Sigmoid colon (tissue), 7 donors: ENCODE data around the gene C1QTNF5. TPM values are rescaled to one million over a fixed set of nuclear protein-coding genes. Genes with fewer than 3 reads are reported as not detected.

Source experiments
- DNase-seq: peaks from one replicate; pipeline ENCODE4 v3.0.0-alpha.2; 2019
- H3K27ac ChIP-seq, 4 donors: fragments of 200-600 bp; sonication (generic); one replicate each; pipeline ENCODE4 v1.5.1; 2016 to 2019; ENCODE audit warnings: mild to moderate bottlenecking in 1 of 4
- H3K27me3 ChIP-seq, 3 donors: fragments of 200-600 bp; sonication (generic); one replicate each; pipeline ENCODE4 v1.5.1; 2019; ENCODE audit warnings: mild to moderate bottlenecking in 1 of 3
- H3K36me3 ChIP-seq, 4 donors: fragments of 200-600 bp; sonication (generic); one replicate each; pipeline ENCODE4 v1.5.1; 2016 to 2019
- H3K4me1 ChIP-seq, 4 donors: fragments of 200-600 bp; sonication (generic); one replicate each; pipeline ENCODE4 v1.5.1; 2017 to 2019
- H3K4me3 ChIP-seq, 4 donors: fragments of 200-600 bp; sonication (generic); one replicate each; pipeline ENCODE4 v1.5.1; 2017 to 2019; ENCODE audit warnings: mild to moderate bottlenecking in 2 of 4, moderate library complexity in 1 of 4
- H3K9me3 ChIP-seq, 4 donors: fragments of 200-600 bp in 3 of 4; sonication (generic) in 3 of 4; one replicate each; pipeline versions ENCODE4 v1.5.1 to v1.6.1; 2013 to 2019
- CTCF ChIP-seq, 4 experiments: fragments of 450-650 bp in 3 of 4; fragments of 200-600 bp in 1 of 4; IDR thresholded peaks; one replicate each; pipeline ENCODE4 v1.5.1; 2016 to 2019; ENCODE audit warnings: antibody characterized with exemption in 4 of 4, mild to moderate bottlenecking in 3 of 4, moderate library complexity in 2 of 4
- EP300 ChIP-seq, 4 donors: sonication (generic); formaldehyde crosslinking; IDR thresholded peaks; one replicate each; pipeline ENCODE4 v1.6.1; 2017; ENCODE audit warnings: antibody characterized with exemption in 4 of 4
- POLR2A ChIP-seq, 2 donors: fragments of 450-650 bp; IDR thresholded peaks; one replicate each; pipeline ENCODE4 v1.6.1; 2016; ENCODE audit warnings: antibody characterized with exemption in 2 of 2, mild to moderate bottlenecking in 2 of 2, moderate library complexity in 2 of 2
- POLR2AphosphoS5 ChIP-seq, 4 donors: sonication (generic); formaldehyde crosslinking; IDR thresholded peaks; one replicate each; pipeline ENCODE4 v1.6.1; 2017; ENCODE audit warnings: antibody characterized with exemption in 4 of 4
- WGBS, 2 donors: extraction: QIAGEN DNeasy Blood & Tissue Kit; methylation state at CpG; one replicate each; pipeline ENCODE4 v1.1.7; 2013; 5-methylcytosine and 5-hydroxymethylcytosine counted together
- intact Hi-C: fragments of 100-400 bp; cut with DNase I; formaldehyde crosslinking; loops from one replicate; pipeline ENCODE4 v1.15.1; 2023
- polyA plus RNA-seq, 3 donors: library from polyadenylated mRNA; stranded (reverse); fragments of 200-250 nt; gene quantifications; one replicate each; pipeline ENCODE4 v1.2.3, GENCODE V29; 2013
- total RNA-seq, 4 donors: library from RNA; depleted of rRNA; stranded (reverse); fragments of >200 nt; gene quantifications; one replicate each; pipeline ENCODE4 v1.1.0, GENCODE V29; 2016
- donor health status: healthy with polysubstance abuse.
- donor health status: Bipolar disorder and iron deficiency.
- donor health status: healthy.

The C1QTNF5 gene
- total and polyA plus RNA-seq, 7 donors: 4.9 to 35.2 (median 23.2) TPM

- peaks cover 11 to 38% (median 27%) of the 10 kb centered on the region in 4 donors for H3K36me3 ChIP-seq
- peak overlapping the region; percentile 62 to 90 (median 76) for H3K4me3 ChIP-seq
- no peaks in the 10 kb centered on the region for H3K27me3 ChIP-seq
- peak; percentile 29 to 67 (median 64) for TF ChIP-seq POLR2AphosphoS5 (IDR thresholded peaks at IDR 0.05)
- no peak for TF ChIP-seq CTCF (IDR thresholded peaks at IDR 0.05)
- peak in 1 of 2 donors; percentile 42 for TF ChIP-seq POLR2A (IDR thresholded peaks at IDR 0.05)
- TF ChIP-seq EP300 (IDR thresholded peaks at IDR 0.05): no peak
- 1% methylated on average over 46 of the region's 46 CpGs for WGBS, 2 donors
- intact Hi-C loops: loop anchor here (2.0 kb wide), 1 partner anchor 221 kb away; a partner anchor contains a TSS
- peaks cover 0 to 74% (median 54%) of the 10 kb centered on the region in 4 donors for H3K4me1 ChIP-seq
- no peaks in the 10 kb centered on the region for H3K9me3 ChIP-seq
- DNase-seq: peak; percentile 91
- peak overlapping the region; percentile 93 to 99 (median 96) for H3K27ac ChIP-seq
These were observed 24.5 kb downstream of the C1QTNF5 start for GRCh38 chr11:119316016-119316728.

GRCh38 chr11:119315131-119316015, 25.3 kb downstream of the C1QTNF5 start:
- intact Hi-C loops: loop anchor here (2.0 kb wide), 1 partner anchor 221 kb away; a partner anchor contains a TSS
- no peaks in the 10 kb centered on the region for H3K27me3 ChIP-seq
- DNase-seq: peak; percentile 79

GRCh38 chr11:119314726-119315125, 26.0 kb downstream of the C1QTNF5 start:
- TF ChIP-seq CTCF (IDR thresholded peaks at IDR 0.05) (no peak), POLR2A (IDR thresholded peaks at IDR 0.05) (no peak), EP300 (IDR thresholded peaks at IDR 0.05) (no peak), POLR2AphosphoS5 (IDR thresholded peaks at IDR 0.05) (no peak)
- Histone ChIP-seq H3K9me3 (no peaks in the 10 kb centered on the region), H3K4me1 (peaks cover 0 to 59% (median 42%) of the 10 kb centered on the region in 4 donors), H3K27ac (peak overlapping the region; percentile 93 to 99 (median 96)), H3K4me3 (peak overlapping the region; percentile 62 to 90 (median 76)), H3K27me3 (no peaks in the 10 kb centered on the region), H3K36me3 (peaks cover 24 to 53% (median 42%) of the 10 kb centered on the region in 4 donors)
- intact Hi-C loops: no loop called here
- 50 to 69% methylated on average over 18 of the region's 18 CpGs for WGBS, 2 donors
- DNase-seq: no peak

More at GRCh38 chr11:119315131-119316015, 25.3 kb downstream of the C1QTNF5 start:
- WGBS, 2 donors: 4% methylated on average over 29 of the region's 29 CpGs
- H3K27ac ChIP-seq: peak overlapping the region; percentile 93 to 99 (median 96)
- no peaks in the 10 kb centered on the region for H3K9me3 ChIP-seq
- H3K36me3 ChIP-seq: peaks cover 19 to 46% (median 35%) of the 10 kb centered on the region in 4 donors
- peak in 1 of 2 donors; percentile 23 for TF ChIP-seq POLR2A (IDR thresholded peaks at IDR 0.05)
- peak in 2 of 4 experiments; percentile 19 to 42 for TF ChIP-seq CTCF (IDR thresholded peaks at IDR 0.05)
- TF ChIP-seq EP300 (IDR thresholded peaks at IDR 0.05): no peak
- TF ChIP-seq POLR2AphosphoS5 (IDR thresholded peaks at IDR 0.05): peak; percentile 17 to 74 (median 50)
- H3K4me1 ChIP-seq: peaks cover 0 to 66% (median 49%) of the 10 kb centered on the region in 4 donors
- peak overlapping the region; percentile 62 to 90 (median 76) for H3K4me3 ChIP-seq

- Histone ChIP-seq H3K9me3 (no peaks in the 10 kb centered on the region), H3K27me3 (no peaks in the 10 kb centered on the region), H3K36me3 (peaks cover 33 to 76% (median 55%) of the 10 kb centered on the region in 4 donors), H3K4me1 (peaks cover 0 to 45% (median 25%) of the 10 kb centered on the region in 4 donors), H3K4me3 (no peak overlapping the region), H3K27ac (peak overlapping the region; percentile 17 to 99 (median 60))
- TF ChIP-seq EP300 (IDR thresholded peaks at IDR 0.05): no peak
- TF ChIP-seq POLR2A (IDR thresholded peaks at IDR 0.05): no peak
- no peak for TF ChIP-seq POLR2AphosphoS5 (IDR thresholded peaks at IDR 0.05)
- TF ChIP-seq CTCF (IDR thresholded peaks at IDR 0.05): no peak
- intact Hi-C loops: no loop called here
- DNase-seq: no peak
- 32 to 78% methylated on average over 20 of the region's 20 CpGs for WGBS, 2 donors
These were observed 30.0 kb downstream of the C1QTNF5 start for GRCh38 chr11:119310682-119311052.
